Measurements from ENCODE around the gene SRGAP3.

The SRGAP3 gene

GRCh38 chr3:9143184-9143583 lies 106.3 kb downstream of the SRGAP3 start:
- H3K79me2 ChIP-seq (ENCODE audit: low read length), result no peaks in the 10 kb centered on the region
- no peak overlapping the region for H3K4me2 ChIP-seq (ENCODE audit: low read length)
- H2AFZ ChIP-seq (ENCODE audit: low read depth, low read length), result no peak overlapping the region
- H3K27ac ChIP-seq (ENCODE audit: low read length), result no peak overlapping the region
- no peaks in the 10 kb centered on the region for H4K20me1 ChIP-seq (ENCODE audit: insufficient read depth, low read length)
- H3K36me3 ChIP-seq (replicated peaks; ENCODE audit: low read depth, low read length), result no peaks in the 10 kb centered on the region
- TF ChIP-seq CTCF (IDR thresholded peaks at IDR 0.05; ENCODE audit: low read depth, low read length), result no peak
- TF ChIP-seq EZH2phosphoT487 (IDR thresholded peaks at IDR 0.05; ENCODE audit: low read depth), result no peak
- no peak overlapping the region for H3K4me3 ChIP-seq (ENCODE audit: low read length)
- H3K4me1 ChIP-seq (ENCODE audit: low read length), result peaks cover 15% of the 10 kb centered on the region
- no peak overlapping the region for H3K9ac ChIP-seq (ENCODE audit: low read length)
- peaks cover 6% of the 10 kb centered on the region; the same call in 1 of the 2 replicates for H3K27me3 ChIP-seq (ENCODE audit: low read depth, low read length)
- H3K9me3 ChIP-seq (ENCODE audit: insufficient read depth, low read length), result peaks cover 6% of the 10 kb centered on the region; the same call in 1 of the 2 replicates

GRCh38 chr3:9142362-9142761 lies 107.1 kb downstream of the SRGAP3 start:
- Histone ChIP-seq H3K79me2 (ENCODE audit: low read length) (no peaks in the 10 kb centered on the region), H4K20me1 (ENCODE audit: insufficient read depth, low read length) (no peaks in the 10 kb centered on the region), H2AFZ (ENCODE audit: low read depth, low read length) (no peak overlapping the region), H3K4me2 (ENCODE audit: low read length) (no peak overlapping the region), H3K36me3 (replicated peaks; ENCODE audit: low read depth, low read length) (no peaks in the 10 kb centered on the region), H3K9ac (ENCODE audit: low read length) (no peak overlapping the region), H3K27ac (ENCODE audit: low read length) (no peak overlapping the region), H3K4me1 (ENCODE audit: low read length) (peaks cover 11% of the 10 kb centered on the region), H3K4me3 (ENCODE audit: low read length) (no peak overlapping the region), H3K9me3 (ENCODE audit: insufficient read depth, low read length) (peaks cover 6% of the 10 kb centered on the region; the same call in 1 of the 2 replicates), H3K27me3 (ENCODE audit: low read depth, low read length) (peaks cover 6% of the 10 kb centered on the region; the same call in 1 of the 2 replicates)
- no peak for TF ChIP-seq CTCF (IDR thresholded peaks at IDR 0.05; ENCODE audit: low read depth, low read length)
- no peak for TF ChIP-seq EZH2phosphoT487 (IDR thresholded peaks at IDR 0.05; ENCODE audit: low read depth)

- Histone ChIP-seq H2AFZ (ENCODE audit: low read depth, low read length) (no peak overlapping the region), H3K9me3 (ENCODE audit: insufficient read depth, low read length) (peaks cover 6% of the 10 kb centered on the region; the same call in 1 of the 2 replicates), H3K36me3 (replicated peaks; ENCODE audit: low read depth, low read length) (no peaks in the 10 kb centered on the region), H3K79me2 (ENCODE audit: low read length) (no peaks in the 10 kb centered on the region), H3K4me2 (ENCODE audit: low read length) (no peak overlapping the region), H3K4me3 (ENCODE audit: low read length) (no peak overlapping the region), H3K27me3 (ENCODE audit: low read depth, low read length) (peaks cover 6% of the 10 kb centered on the region; the same call in 1 of the 2 replicates), H3K27ac (ENCODE audit: low read length) (no peak overlapping the region), H3K4me1 (ENCODE audit: low read length) (peaks cover 7% of the 10 kb centered on the region), H4K20me1 (ENCODE audit: insufficient read depth, low read length) (no peaks in the 10 kb centered on the region), H3K9ac (ENCODE audit: low read length) (no peak overlapping the region)
- TF ChIP-seq CTCF (IDR thresholded peaks at IDR 0.05; ENCODE audit: low read depth, low read length) (no peak), EZH2phosphoT487 (IDR thresholded peaks at IDR 0.05; ENCODE audit: low read depth) (no peak)
These were observed 107.5 kb downstream of the SRGAP3 start for GRCh38 chr3:9141928-9142289.

GRCh38 chr3:9139366-9139765 lies 110.1 kb downstream of the SRGAP3 start:
- H4K20me1 ChIP-seq (ENCODE audit: insufficient read depth, low read length), result no peaks in the 10 kb centered on the region
- H3K27ac ChIP-seq (ENCODE audit: low read length), result no peak overlapping the region
- no peaks in the 10 kb centered on the region for H3K79me2 ChIP-seq (ENCODE audit: low read length)
- H3K27me3 ChIP-seq (ENCODE audit: low read depth, low read length), result peaks cover 6% of the 10 kb centered on the region; the same call in 1 of the 2 replicates
- peaks cover 6% of the 10 kb centered on the region; the same call in 1 of the 2 replicates for H3K9me3 ChIP-seq (ENCODE audit: insufficient read depth, low read length)
- H3K36me3 ChIP-seq (replicated peaks; ENCODE audit: low read depth, low read length), result no peaks in the 10 kb centered on the region
- H3K9ac ChIP-seq (ENCODE audit: low read length), result no peak overlapping the region
- no peak overlapping the region for H3K4me2 ChIP-seq (ENCODE audit: low read length)
- H3K4me1 ChIP-seq (ENCODE audit: low read length), result no peaks in the 10 kb centered on the region
- no peak overlapping the region for H2AFZ ChIP-seq (ENCODE audit: low read depth, low read length)
- H3K4me3 ChIP-seq (ENCODE audit: low read length), result no peak overlapping the region
- no peak for TF ChIP-seq EZH2phosphoT487 (IDR thresholded peaks at IDR 0.05; ENCODE audit: low read depth)

Measured in OCI-LY3 (cell line).